Subcutaneous adipose tissue (tissue), 4 donors: ENCODE results near the gene FANCL. TPM values are rescaled to one million over a fixed set of nuclear protein-coding genes. Genes with fewer than 3 reads are reported as not detected.

Source experiments
- CTCF ChIP-seq: fragments of 450-650 bp; IDR thresholded peaks from one replicate; pipeline ENCODE4 v1.5.1; 2016; ENCODE audit warnings: low read depth, mild to moderate bottlenecking, control low read depth, antibody characterized with exemption, moderate library complexity
- total RNA-seq, 4 donors: library from RNA; depleted of rRNA; stranded (reverse); fragments of >200 nt; gene quantifications; one replicate each; pipeline ENCODE4 v1.1.0, GENCODE V29; 2016

Gene FANCL
- total RNA-seq, 4 donors from 2014 or later, result 13.4 to 19.8 (median 15.1) TPM

- no peak for TF ChIP-seq CTCF
These were observed 19.2 kb downstream of the FANCL start for GRCh38 chr2:58221909-58222308.

GRCh38 chr2:58215429-58215828 lies 25.7 kb downstream of the FANCL start:
- TF ChIP-seq CTCF, result no peak

GRCh38 chr2:58207189-58207588 lies 33.9 kb downstream of the FANCL start:
- TF ChIP-seq CTCF, result no peak

GRCh38 chr2:58206785-58207184 lies 34.3 kb downstream of the FANCL start:
- TF ChIP-seq CTCF, result no peak

GRCh38 chr2:58204195-58204959 lies 36.7 kb downstream of the FANCL start:
- no peak for TF ChIP-seq CTCF

GRCh38 chr2:58203018-58203417 lies 38.1 kb downstream of the FANCL start:
- TF ChIP-seq CTCF, result no peak

- no peak for TF ChIP-seq CTCF
These were observed 38.7 kb downstream of the FANCL start for GRCh38 chr2:58202404-58202803.
